A172 (cell line): ENCODE results near the gene CACNB1. TPM values are rescaled to one million over a fixed set of nuclear protein-coding genes. Genes with fewer than 3 reads are reported as not detected.
"Not testable (repeated sequence)": the region's sequence is repeated elsewhere in the genome, so short reads cannot be mapped to it uniquely, and the experiment has no call there.

ENCODE experiments used
- DNase-seq: peaks from one replicate; pipeline ENCODE4 v3.0.0-alpha.2; 2015; ENCODE audit warnings: low spot score
- total RNA-seq: library from RNA; depleted of rRNA; stranded (reverse); fragments of >200 nt; shearing (Covaris generic); gene quantifications from 2 replicates; pipeline ENCODE4 v1.2.3, GENCODE V29; 2014

Gene CACNB1
- total RNA-seq, 1 experiment from 2014 or later, result 4.0 TPM

GRCh38 chr17:39151150-39151942, 46.1 kb downstream of the CACNB1 start, which contains the start of gene PLXDC1:
PLXDC1 (minus strand) TSS chr17:39151637; CDS start chr17:39151437, 200 bp downstream.
- DNase-seq, result no peak

- no peak for DNase-seq
These were observed 46.7 kb downstream of the CACNB1 start for GRCh38 chr17:39150795-39151149.

- no peak for DNase-seq
These were observed 47.3 kb downstream of the CACNB1 start for GRCh38 chr17:39150104-39150634.

- DNase-seq, result no peak
These were observed 50.0 kb downstream of the CACNB1 start for GRCh38 chr17:39147221-39148185.

GRCh38 chr17:39146273-39146672, 51.2 kb downstream of the CACNB1 start:
- DNase-seq, result no peak

- no peak for DNase-seq
These were observed 52.3 kb downstream of the CACNB1 start for GRCh38 chr17:39145143-39145542.

GRCh38 chr17:39144416-39144840, 53.0 kb downstream of the CACNB1 start:
- peak; percentile 77 for DNase-seq

DNA sequence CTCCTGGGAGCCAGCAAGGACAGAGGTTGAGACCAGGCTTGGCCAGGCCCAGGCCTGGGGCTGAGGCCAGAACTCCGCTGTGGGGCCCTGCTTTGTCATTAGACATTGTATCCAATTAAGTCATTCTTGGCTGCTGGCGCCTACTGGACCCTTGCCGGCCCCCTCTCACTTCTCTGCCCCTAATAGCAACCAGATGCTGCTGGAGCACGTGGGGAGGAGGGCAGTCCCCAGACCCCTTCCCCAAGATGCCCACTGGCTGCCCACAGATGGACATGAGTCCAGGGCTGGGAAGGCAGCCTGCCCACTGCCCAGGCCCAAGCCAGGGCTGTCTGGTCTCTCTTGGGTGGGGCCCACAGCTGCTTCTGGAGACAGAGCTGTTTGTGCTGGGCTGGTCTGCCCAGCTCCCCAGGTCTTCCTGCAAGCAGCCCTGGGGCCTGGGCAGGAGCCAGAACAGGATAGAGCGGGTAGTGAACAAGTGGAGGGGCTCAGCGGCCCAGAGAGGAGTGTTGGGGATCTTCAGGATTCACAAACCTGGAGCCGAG, 53.8 kb downstream of the CACNB1 start:
- DNase-seq, result no peak

GRCh38 chr17:39141915-39142664, 55.4 kb downstream of the CACNB1 start:
- DNase-seq, result no peak

DNA sequence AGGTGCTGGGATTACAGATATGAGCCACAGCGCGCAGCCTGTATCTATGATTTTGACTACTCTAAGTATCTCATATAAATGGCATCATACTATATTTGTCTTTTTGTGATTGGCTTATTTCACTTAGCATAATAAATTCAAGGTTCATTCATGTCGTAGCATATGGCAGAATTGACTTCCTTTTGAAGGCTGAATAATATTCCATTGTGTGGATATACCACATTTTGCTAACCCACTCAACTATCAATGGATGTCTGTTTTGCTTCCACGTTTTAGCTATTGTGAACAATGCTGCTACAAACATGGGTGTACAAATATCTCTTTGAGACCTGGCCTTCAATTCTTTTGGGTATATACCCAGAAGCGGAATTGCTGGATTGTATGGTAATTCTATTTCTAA, 56.2 kb downstream of the CACNB1 start:
- no peak for DNase-seq

GRCh38 chr17:39139561-39139960, 57.9 kb downstream of the CACNB1 start:
- DNase-seq, result no peak

DNA sequence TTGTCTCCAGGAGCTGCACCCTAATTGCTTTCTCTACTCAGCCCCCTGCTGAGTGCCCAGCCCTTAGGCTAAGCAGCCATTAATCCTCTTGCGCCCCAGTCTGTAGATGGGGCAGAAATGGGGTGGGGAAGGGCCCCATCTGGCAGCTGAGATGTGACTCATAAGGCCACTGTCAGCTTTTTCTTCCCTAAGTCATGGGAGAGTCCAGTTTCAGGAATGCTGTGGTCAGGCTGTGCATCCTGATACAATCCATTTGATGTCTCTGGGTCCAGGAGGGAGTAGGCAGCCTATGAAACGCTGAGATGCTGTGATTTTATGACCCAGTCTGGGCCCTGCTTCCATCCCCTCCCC, 58.3 kb downstream of the CACNB1 start:
- peak; percentile 99 for DNase-seq

- peak; percentile 38 for DNase-seq
These were observed 58.9 kb downstream of the CACNB1 start for GRCh38 chr17:39138431-39139160.

DNA sequence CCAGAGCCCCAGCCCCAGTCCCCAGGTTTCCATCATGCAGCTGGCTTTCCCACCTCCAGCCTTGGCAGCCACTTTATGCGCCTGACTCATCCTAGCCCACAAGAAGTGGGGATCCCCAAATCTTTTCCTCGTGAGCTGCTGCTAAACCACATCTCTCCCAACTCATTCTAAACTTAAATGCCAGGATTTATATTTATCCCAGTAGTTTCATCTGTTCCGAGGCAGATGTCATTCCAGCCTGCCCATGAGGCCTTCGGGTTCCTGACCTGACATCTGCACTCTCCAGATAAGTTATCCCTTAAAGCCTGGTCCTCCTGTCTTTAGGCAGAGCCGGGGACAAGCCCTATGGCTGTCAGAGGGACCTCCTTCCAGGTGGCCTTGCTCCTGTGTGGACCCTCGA, 62.6 kb downstream of the CACNB1 start:
- DNase-seq, result peak; percentile 83

GRCh38 chr17:39132192-39132610, 65.3 kb downstream of the CACNB1 start:
- DNase-seq, result peak; percentile 80

- DNase-seq, result no peak
These were observed 65.9 kb downstream of the CACNB1 start for GRCh38 chr17:39131616-39132015.

- no peak for DNase-seq
These were observed 67.3 kb downstream of the CACNB1 start for GRCh38 chr17:39130205-39130604.

- not testable (repeated sequence) for DNase-seq
These were observed 67.9 kb downstream of the CACNB1 start for GRCh38 chr17:39129544-39129943.

DNA sequence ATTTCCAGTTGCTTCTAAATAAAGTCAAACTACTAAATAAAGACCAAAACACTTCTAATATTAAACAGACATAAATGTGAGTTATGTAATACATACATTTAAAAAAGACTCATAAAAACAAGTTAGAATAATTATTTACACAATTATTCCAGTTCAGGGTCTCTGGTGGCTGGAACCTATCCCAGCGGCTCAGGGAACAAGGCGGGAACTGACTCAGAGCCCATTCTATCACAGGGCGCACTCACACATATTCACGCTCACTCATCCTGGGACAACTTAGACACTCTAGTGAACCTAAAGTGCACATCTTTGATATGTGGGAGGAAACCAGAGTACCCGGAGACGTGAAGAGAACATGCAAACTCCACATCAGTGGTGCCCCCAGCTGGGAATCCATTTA, 71.0 kb downstream of the CACNB1 start:
- no peak for DNase-seq

- DNase-seq, result no peak
These were observed 72.2 kb downstream of the CACNB1 start for GRCh38 chr17:39125143-39125875.
